Measurements from ENCODE around the gene TKTL1. TPM values are rescaled to one million over a fixed set of nuclear protein-coding genes. Genes with fewer than 3 reads are reported as not detected.

Gene TKTL1
- total RNA-seq, 2 experiments from 2014 or later: 1.7 to 2.3 TPM

GRCh38 chrX:154310616-154311536 is 15.3 kb downstream of the TKTL1 start:
- H3K4me3 ChIP-seq (ENCODE audit: low read length): no peak overlapping the region
- Mint-ChIP-seq H3K36me3 (ENCODE audit: low read depth) (no peaks in the 10 kb centered on the region), H3K27me3 (no peaks in the 10 kb centered on the region), H3K4me3 (no peak overlapping the region), H3K27ac (no peak overlapping the region), H3K4me1 (ENCODE audit: low read depth) (peaks cover 40% of the 10 kb centered on the region), H3K9me3 (no peaks in the 10 kb centered on the region)
- no peak overlapping the region for H3K27ac ChIP-seq (ENCODE audit: low read depth in 1 of 2, low read length in 2 of 2)
- POLR2A ChIA-PET: no interaction called here
- no peak for DNase-seq
- peaks cover 47% of the 10 kb centered on the region for H3K4me1 ChIP-seq (ENCODE audit: insufficient read depth, low read length)
- no peaks in the 10 kb centered on the region for H3K27me3 ChIP-seq (ENCODE audit: control insufficient read depth in 1 of 2, insufficient read depth in 2 of 2, low read length in 2 of 2)
- H3K9me3 ChIP-seq (ENCODE audit: control insufficient read depth in 1 of 2, insufficient read depth in 1 of 2, low read length in 2 of 2): no peaks in the 10 kb centered on the region
- no peak for TF ChIP-seq CTCF (IDR thresholded peaks at IDR 0.05)
- CTCF ChIA-PET: no interaction called here
- ATAC-seq (ENCODE audit: poor library complexity): no peak
- H3K36me3 ChIP-seq (ENCODE audit: insufficient read depth, low read length): no peaks in the 10 kb centered on the region
- intact Hi-C loops (cut with DNase I, micrococcal nuclease): no loop called here

GRCh38 chrX:154312116-154312515 is 16.5 kb downstream of the TKTL1 start:
- Histone ChIP-seq H3K27me3 (ENCODE audit: control insufficient read depth in 1 of 2, insufficient read depth in 2 of 2, low read length in 2 of 2) (no peaks in the 10 kb centered on the region), H3K4me1 (ENCODE audit: insufficient read depth, low read length) (peaks cover 49% of the 10 kb centered on the region), H3K27ac (ENCODE audit: low read depth in 1 of 2, low read length in 2 of 2) (no peak overlapping the region), H3K9me3 (ENCODE audit: control insufficient read depth in 1 of 2, insufficient read depth in 1 of 2, low read length in 2 of 2) (no peaks in the 10 kb centered on the region), H3K36me3 (ENCODE audit: insufficient read depth, low read length) (no peaks in the 10 kb centered on the region), H3K4me3 (ENCODE audit: low read length) (no peak overlapping the region)
- no peak for TF ChIP-seq CTCF (IDR thresholded peaks at IDR 0.05)
- no peak for ATAC-seq (ENCODE audit: poor library complexity)
- Mint-ChIP-seq H3K4me1 (ENCODE audit: low read depth) (peaks cover 37% of the 10 kb centered on the region), H3K27me3 (no peaks in the 10 kb centered on the region), H3K4me3 (no peak overlapping the region), H3K27ac (no peak overlapping the region), H3K9me3 (no peaks in the 10 kb centered on the region), H3K36me3 (ENCODE audit: low read depth) (no peaks in the 10 kb centered on the region)
- no peak for DNase-seq
- POLR2A ChIA-PET: no interaction called here
- CTCF ChIA-PET: no interaction called here
- intact Hi-C loops (cut with DNase I, micrococcal nuclease): no loop called here

GRCh38 chrX:154313147-154313546 is 17.6 kb downstream of the TKTL1 start:
- no peaks in the 10 kb centered on the region for H3K27me3 Mint-ChIP-seq
- ChIA-PET POLR2A (no interaction called here), CTCF (no interaction called here)
- intact Hi-C loops (cut with DNase I, micrococcal nuclease): no loop called here
- H3K4me1 Mint-ChIP-seq (ENCODE audit: low read depth): peaks cover 34% of the 10 kb centered on the region
- H3K4me3 Mint-ChIP-seq: no peak overlapping the region
- Histone ChIP-seq H3K4me1 (ENCODE audit: insufficient read depth, low read length) (peaks cover 49% of the 10 kb centered on the region), H3K9me3 (ENCODE audit: control insufficient read depth in 1 of 2, insufficient read depth in 1 of 2, low read length in 2 of 2) (no peaks in the 10 kb centered on the region), H3K36me3 (ENCODE audit: insufficient read depth, low read length) (no peaks in the 10 kb centered on the region), H3K27me3 (ENCODE audit: control insufficient read depth in 1 of 2, insufficient read depth in 2 of 2, low read length in 2 of 2) (no peaks in the 10 kb centered on the region), H3K27ac (ENCODE audit: low read depth in 1 of 2, low read length in 2 of 2) (peak overlapping the region in 1 of 2 donors; percentile 40), H3K4me3 (ENCODE audit: low read length) (no peak overlapping the region)
- TF ChIP-seq CTCF (IDR thresholded peaks at IDR 0.05): no peak
- peak in 1 of 14 experiments; percentile 73 for DNase-seq
- no peaks in the 10 kb centered on the region for H3K36me3 Mint-ChIP-seq (ENCODE audit: low read depth)
- no peaks in the 10 kb centered on the region for H3K9me3 Mint-ChIP-seq
- peak overlapping the region; percentile 72 for H3K27ac Mint-ChIP-seq
- peak; percentile 47 for ATAC-seq (ENCODE audit: poor library complexity)
